Measurements from ENCODE around the gene FAM184B. TPM values are rescaled to one million over a fixed set of nuclear protein-coding genes. Genes with fewer than 3 reads are reported as not detected.

Gene FAM184B
- total RNA-seq, 1 donor from 2014 or later, result 0.08 TPM

DNA sequence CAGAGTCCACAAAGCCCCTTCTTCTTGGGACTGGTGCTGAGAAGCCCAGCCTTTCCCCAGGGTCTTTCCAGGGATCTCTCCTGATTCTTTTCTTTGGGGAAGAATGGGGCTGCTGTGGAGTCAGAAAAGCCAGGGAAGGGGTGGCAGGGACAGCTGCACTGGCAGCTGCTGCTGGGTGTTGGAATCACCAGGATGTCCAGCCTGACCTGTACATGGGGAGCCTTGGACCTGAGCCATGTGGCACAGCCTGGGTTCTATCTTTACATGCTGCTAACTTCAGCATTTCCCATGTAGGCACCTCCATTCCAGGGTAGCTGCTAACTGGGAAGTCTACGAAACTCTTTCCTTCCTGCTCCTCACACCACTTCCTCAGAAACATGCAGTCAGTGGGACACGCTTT is 131.0 kb downstream of the FAM184B start:
- H3K27ac Mint-ChIP-seq (ENCODE audit: unreplicated experiment), result no peak overlapping the region
- DNase-seq (ENCODE audit: low spot score), result no peak
- peaks cover 4% of the 10 kb centered on the region for H3K36me3 Mint-ChIP-seq (ENCODE audit: low read depth, unreplicated experiment)
- H3K27me3 Mint-ChIP-seq (ENCODE audit: unreplicated experiment), result peaks cover 8% of the 10 kb centered on the region
- no peaks in the 10 kb centered on the region for H3K9me3 Mint-ChIP-seq (ENCODE audit: unreplicated experiment)
- no peak overlapping the region for H3K4me3 Mint-ChIP-seq (ENCODE audit: unreplicated experiment)
- H3K4me1 Mint-ChIP-seq (ENCODE audit: unreplicated experiment), result peaks cover 4% of the 10 kb centered on the region
- no peak for TF ChIP-seq CTCF (IDR thresholded peaks at IDR 0.05; ENCODE audit: unreplicated experiment)

- H3K27me3 Mint-ChIP-seq (ENCODE audit: unreplicated experiment), result peaks cover 11% of the 10 kb centered on the region
- no peak for DNase-seq (ENCODE audit: low spot score)
- H3K27ac Mint-ChIP-seq (ENCODE audit: unreplicated experiment), result no peak overlapping the region
- H3K9me3 Mint-ChIP-seq (ENCODE audit: unreplicated experiment), result peaks cover 5% of the 10 kb centered on the region
- no peak for TF ChIP-seq CTCF (IDR thresholded peaks at IDR 0.05; ENCODE audit: unreplicated experiment)
- H3K4me3 Mint-ChIP-seq (ENCODE audit: unreplicated experiment), result no peak overlapping the region
- peaks cover 4% of the 10 kb centered on the region for H3K4me1 Mint-ChIP-seq (ENCODE audit: unreplicated experiment)
- peaks cover 4% of the 10 kb centered on the region for H3K36me3 Mint-ChIP-seq (ENCODE audit: low read depth, unreplicated experiment)
Measured at GRCh38 chr4:17647927-17648326, 133.5 kb downstream of the FAM184B start.

DNA sequence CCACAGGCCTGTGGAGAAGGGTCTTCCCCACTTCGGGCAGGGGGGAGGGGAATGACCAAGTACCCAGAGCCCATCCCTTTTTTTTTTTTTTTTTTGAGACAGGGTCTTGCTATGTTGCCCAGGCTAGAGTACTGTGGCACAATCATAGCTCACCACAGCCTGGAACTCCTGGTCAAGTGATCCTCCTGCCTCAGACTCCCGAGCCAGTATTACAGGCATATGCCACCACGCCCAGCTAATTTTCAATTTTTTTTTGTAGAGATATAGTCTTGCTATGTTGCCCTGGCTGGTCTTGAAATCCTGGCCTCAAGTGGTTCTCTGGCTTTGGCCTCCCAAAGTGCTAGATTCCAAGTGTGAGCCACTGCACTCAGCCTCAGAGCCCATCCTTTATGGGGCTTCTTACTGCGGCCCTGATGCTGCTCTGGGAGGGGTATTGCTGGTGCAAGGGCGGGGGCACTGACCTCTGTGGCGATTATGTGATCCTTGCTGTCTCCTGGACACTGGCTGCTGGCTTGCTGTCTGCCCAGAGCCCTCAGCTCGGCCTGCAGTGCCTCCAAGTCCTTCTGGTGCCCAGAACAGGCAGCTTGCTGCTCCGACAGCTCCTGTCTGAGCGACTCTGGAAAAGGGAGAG is 134.1 kb downstream of the FAM184B start:
- DNase-seq (ENCODE audit: low spot score), result no peak
- H3K4me3 Mint-ChIP-seq (ENCODE audit: unreplicated experiment), result no peak overlapping the region
- peaks cover 5% of the 10 kb centered on the region for H3K9me3 Mint-ChIP-seq (ENCODE audit: unreplicated experiment)
- H3K27me3 Mint-ChIP-seq (ENCODE audit: unreplicated experiment), result peaks cover 13% of the 10 kb centered on the region
- no peak overlapping the region for H3K27ac Mint-ChIP-seq (ENCODE audit: unreplicated experiment)
- H3K4me1 Mint-ChIP-seq (ENCODE audit: unreplicated experiment), result peaks cover 4% of the 10 kb centered on the region
- TF ChIP-seq CTCF (IDR thresholded peaks at IDR 0.05; ENCODE audit: unreplicated experiment), result no peak
- H3K36me3 Mint-ChIP-seq (ENCODE audit: low read depth, unreplicated experiment), result peaks cover 4% of the 10 kb centered on the region

- Mint-ChIP-seq H3K4me3 (ENCODE audit: unreplicated experiment) (no peak overlapping the region), H3K9me3 (ENCODE audit: unreplicated experiment) (peaks cover 5% of the 10 kb centered on the region), H3K36me3 (ENCODE audit: low read depth, unreplicated experiment) (peaks cover 2% of the 10 kb centered on the region), H3K4me1 (ENCODE audit: unreplicated experiment) (peaks cover 4% of the 10 kb centered on the region), H3K27ac (ENCODE audit: unreplicated experiment) (no peak overlapping the region), H3K27me3 (ENCODE audit: unreplicated experiment) (peaks cover 13% of the 10 kb centered on the region)
- no peak for DNase-seq (ENCODE audit: low spot score)
- TF ChIP-seq CTCF (IDR thresholded peaks at IDR 0.05; ENCODE audit: unreplicated experiment), result no peak
Measured at GRCh38 chr4:17646693-17647092, 134.7 kb downstream of the FAM184B start.

GRCh38 chr4:17642398-17642783 is 139.0 kb downstream of the FAM184B start:
- TF ChIP-seq CTCF (IDR thresholded peaks at IDR 0.05; ENCODE audit: unreplicated experiment), result no peak
- H3K9me3 Mint-ChIP-seq (ENCODE audit: unreplicated experiment), result peaks cover 5% of the 10 kb centered on the region
- H3K36me3 Mint-ChIP-seq (ENCODE audit: low read depth, unreplicated experiment), result no peaks in the 10 kb centered on the region
- H3K4me1 Mint-ChIP-seq (ENCODE audit: unreplicated experiment), result no peaks in the 10 kb centered on the region
- peak overlapping the region; percentile 14 for H3K4me3 Mint-ChIP-seq (ENCODE audit: unreplicated experiment)
- peaks cover 10% of the 10 kb centered on the region for H3K27me3 Mint-ChIP-seq (ENCODE audit: unreplicated experiment)
- DNase-seq (ENCODE audit: low spot score), result no peak
- no peak overlapping the region for H3K27ac Mint-ChIP-seq (ENCODE audit: unreplicated experiment)
